A673 (cell line): ENCODE results near the gene KRTAP10-4.

ENCODE experiments used
- EZH2 ChIP-seq: fragments of 200-600 bp; sonication (generic); IDR thresholded peaks from 2 replicates; pipeline ENCODE4 v1.6.1; 2017; ENCODE audit warnings: borderline replicate concordance, low read depth, mild to moderate bottlenecking, mixed read lengths, antibody characterized with exemption, low read length; ENCODE audit not compliant: poor library complexity, severe bottlenecking
- TF ChIP-seq, protein P1 (sequence below): fragments of 300-800, 200-600 bp; sonication (generic); conservative IDR thresholded peaks from 2 replicates; pipeline ENCODE4 v1.5.1; 2017; ENCODE audit warnings: low read depth, mild to moderate bottlenecking, antibody characterized with exemption, low read length, moderate library complexity, mixed read lengths

DNA sequence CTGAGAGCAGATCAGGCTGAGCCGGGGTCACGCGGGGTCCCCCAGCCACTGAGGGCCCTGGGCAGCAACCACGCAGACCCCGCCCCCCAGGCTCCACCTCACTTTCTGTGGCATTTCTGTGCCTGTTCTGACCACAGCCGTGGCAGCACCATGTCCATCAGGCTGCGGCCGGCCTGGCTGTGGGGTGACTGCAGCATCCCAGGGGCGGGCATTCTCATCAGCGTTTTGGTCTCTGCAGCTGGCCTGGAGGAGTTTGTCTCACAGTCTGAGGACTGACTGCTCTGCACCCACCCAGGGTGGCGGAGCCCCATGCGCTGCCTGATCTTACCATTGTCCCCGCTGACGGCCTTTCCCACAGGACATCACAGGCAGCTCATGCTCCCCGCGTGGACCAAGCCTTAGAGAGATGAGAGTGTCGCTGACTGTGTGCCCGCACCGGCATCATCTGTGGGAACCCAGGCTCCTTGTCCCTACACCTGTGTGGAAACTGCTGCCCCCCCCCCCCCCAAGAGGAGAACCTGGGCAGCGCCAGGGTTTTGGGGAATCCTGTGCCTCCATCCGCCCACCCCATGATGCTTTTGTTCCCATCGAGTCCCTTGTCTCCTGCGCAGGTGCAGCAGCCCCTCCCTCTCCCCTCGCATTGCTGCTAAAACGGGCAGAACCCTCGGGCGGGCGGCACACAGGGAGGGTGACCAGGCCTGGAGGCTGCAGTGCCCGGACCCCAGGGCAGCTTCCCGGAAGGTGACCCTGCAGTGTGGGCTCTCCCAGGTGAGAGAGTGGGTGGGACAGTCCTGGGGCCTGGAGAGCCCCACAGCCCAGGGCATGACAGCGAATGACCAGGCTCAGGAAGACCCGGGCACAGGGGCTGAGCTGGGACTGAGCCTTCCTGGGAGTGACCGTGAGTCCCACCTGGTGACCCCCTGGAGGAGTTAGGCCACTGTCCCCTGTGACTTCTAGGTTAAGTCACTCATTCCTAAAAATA, 35.3 kb upstream of the KRTAP10-4 start:
- TF ChIP-seq, protein P1, sequence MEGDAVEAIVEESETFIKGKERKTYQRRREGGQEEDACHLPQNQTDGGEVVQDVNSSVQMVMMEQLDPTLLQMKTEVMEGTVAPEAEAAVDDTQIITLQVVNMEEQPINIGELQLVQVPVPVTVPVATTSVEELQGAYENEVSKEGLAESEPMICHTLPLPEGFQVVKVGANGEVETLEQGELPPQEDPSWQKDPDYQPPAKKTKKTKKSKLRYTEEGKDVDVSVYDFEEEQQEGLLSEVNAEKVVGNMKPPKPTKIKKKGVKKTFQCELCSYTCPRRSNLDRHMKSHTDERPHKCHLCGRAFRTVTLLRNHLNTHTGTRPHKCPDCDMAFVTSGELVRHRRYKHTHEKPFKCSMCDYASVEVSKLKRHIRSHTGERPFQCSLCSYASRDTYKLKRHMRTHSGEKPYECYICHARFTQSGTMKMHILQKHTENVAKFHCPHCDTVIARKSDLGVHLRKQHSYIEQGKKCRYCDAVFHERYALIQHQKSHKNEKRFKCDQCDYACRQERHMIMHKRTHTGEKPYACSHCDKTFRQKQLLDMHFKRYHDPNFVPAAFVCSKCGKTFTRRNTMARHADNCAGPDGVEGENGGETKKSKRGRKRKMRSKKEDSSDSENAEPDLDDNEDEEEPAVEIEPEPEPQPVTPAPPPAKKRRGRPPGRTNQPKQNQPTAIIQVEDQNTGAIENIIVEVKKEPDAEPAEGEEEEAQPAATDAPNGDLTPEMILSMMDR, result no peak
- TF ChIP-seq EZH2, result no peak
